ENCODE measurements around the gene TMEM132C. TPM values are rescaled to one million over a fixed set of nuclear protein-coding genes. Genes with fewer than 3 reads are reported as not detected.

The TMEM132C gene
- total and polyA plus RNA-seq, 2 donors (not counting 3 experiments of a cell fraction or from before 2014, with no cell fraction given), result not detected

DNA sequence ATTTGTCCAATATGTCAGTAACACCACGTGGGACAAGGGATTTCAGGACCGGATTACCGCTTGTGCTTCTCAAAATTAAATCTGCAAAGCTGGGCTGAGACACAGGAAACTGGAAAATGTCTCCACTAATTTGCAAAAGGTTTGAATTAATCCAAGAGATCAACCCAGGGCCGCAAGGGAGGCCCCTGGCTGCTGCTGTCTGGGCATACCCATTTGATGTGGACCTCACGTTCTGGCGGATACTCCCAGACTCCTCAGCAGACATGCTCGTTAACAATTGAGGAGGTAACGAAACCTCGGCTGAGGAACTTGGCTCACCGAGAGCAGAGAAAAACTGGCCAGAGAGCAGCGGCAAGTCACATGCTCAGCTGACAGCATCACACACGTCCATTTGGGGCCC, 376.2 kb downstream of the TMEM132C start:
- CTCF ChIA-PET, result no interaction called here
- no peaks in the 10 kb centered on the region for H3K4me1 ChIP-seq (ENCODE audit: control insufficient read depth, extremely low read depth, insufficient read depth, low read length)
- intact Hi-C loops (cut with micrococcal nuclease) (no loop called here), dilution Hi-C loops (cut with MboI; ENCODE audit: extremely low pct_ligation_motif_present, low sequenced_read_pairs) (no loop called here)
- H3K9me3 ChIP-seq (replicated peaks; ENCODE audit: control insufficient read depth, insufficient read depth, low read length), result no peaks in the 10 kb centered on the region
- H3K4me3 ChIP-seq (replicated peaks in 1 of 3; ENCODE audit: insufficient read depth in 1 of 3, low read depth in 1 of 3, low read length in 3 of 3), result no peak overlapping the region
- H3K9me1 ChIP-seq (replicated peaks; ENCODE audit: control insufficient read depth, extremely low read depth, insufficient read depth, low read length), result no peaks in the 10 kb centered on the region
- H3K36me3 ChIP-seq (ENCODE audit: control insufficient read depth in 2 of 2, extremely low read depth in 1 of 2, insufficient read depth in 2 of 2, low read length in 2 of 2), result no peaks in the 10 kb centered on the region
- H3K27me3 ChIP-seq (ENCODE audit: control insufficient read depth in 2 of 2, insufficient read depth in 2 of 2, low read length in 2 of 2), result no peaks in the 10 kb centered on the region
- no peaks in the 10 kb centered on the region for H3K79me2 ChIP-seq (ENCODE audit: control insufficient read depth, insufficient read depth, low read length)
- no peak for FAIRE-seq
- TF ChIP-seq MYC (IDR thresholded peaks at IDR 0.05; ENCODE audit: low read depth, low read length) (no peak), POLR2AphosphoS5 (IDR thresholded peaks at IDR 0.05; ENCODE audit: insufficient read depth, low read depth, low read length) (no peak), POLR2A (IDR thresholded peaks at IDR 0.05; ENCODE audit: low read depth, low read length) (no peak), EZH2 (IDR thresholded peaks at IDR 0.05; ENCODE audit: borderline replicate concordance, low read depth, low read length, severe bottlenecking) (no peak), MAX (IDR thresholded peaks at IDR 0.05; ENCODE audit: insufficient read depth, insufficient read length) (no peak), GATA2 (IDR thresholded peaks at IDR 0.05; ENCODE audit: insufficient read depth, insufficient read length, low read depth, low read length) (no peak), JUN (IDR thresholded peaks at IDR 0.05; ENCODE audit: borderline replicate concordance, insufficient read depth, insufficient read length, low read depth) (no peak), FOS (IDR thresholded peaks at IDR 0.05; ENCODE audit: borderline replicate concordance, insufficient read depth, low read length) (no peak)
- TF ChIP-seq, protein P1, sequence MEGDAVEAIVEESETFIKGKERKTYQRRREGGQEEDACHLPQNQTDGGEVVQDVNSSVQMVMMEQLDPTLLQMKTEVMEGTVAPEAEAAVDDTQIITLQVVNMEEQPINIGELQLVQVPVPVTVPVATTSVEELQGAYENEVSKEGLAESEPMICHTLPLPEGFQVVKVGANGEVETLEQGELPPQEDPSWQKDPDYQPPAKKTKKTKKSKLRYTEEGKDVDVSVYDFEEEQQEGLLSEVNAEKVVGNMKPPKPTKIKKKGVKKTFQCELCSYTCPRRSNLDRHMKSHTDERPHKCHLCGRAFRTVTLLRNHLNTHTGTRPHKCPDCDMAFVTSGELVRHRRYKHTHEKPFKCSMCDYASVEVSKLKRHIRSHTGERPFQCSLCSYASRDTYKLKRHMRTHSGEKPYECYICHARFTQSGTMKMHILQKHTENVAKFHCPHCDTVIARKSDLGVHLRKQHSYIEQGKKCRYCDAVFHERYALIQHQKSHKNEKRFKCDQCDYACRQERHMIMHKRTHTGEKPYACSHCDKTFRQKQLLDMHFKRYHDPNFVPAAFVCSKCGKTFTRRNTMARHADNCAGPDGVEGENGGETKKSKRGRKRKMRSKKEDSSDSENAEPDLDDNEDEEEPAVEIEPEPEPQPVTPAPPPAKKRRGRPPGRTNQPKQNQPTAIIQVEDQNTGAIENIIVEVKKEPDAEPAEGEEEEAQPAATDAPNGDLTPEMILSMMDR (IDR thresholded peaks at IDR 0.05; ENCODE audit: extremely low read depth in 1 of 2, insufficient read depth in 1 of 2, low read depth in 1 of 2, low read length in 2 of 2), result no peak
- no peak overlapping the region for H3K4me2 ChIP-seq (ENCODE audit: insufficient read depth, low read length)
- no peak for DNase-seq (ENCODE audit: low read depth, low spot score)
- H2AFZ ChIP-seq (ENCODE audit: low read depth, low read length), result no peak overlapping the region
- H3K9ac ChIP-seq (replicated peaks; ENCODE audit: extremely low read depth, insufficient read depth, low read length), result no peak overlapping the region
- no TSS peak for BruUV-seq (replicated peaks)
- POLR2A ChIA-PET, result no interaction called here
- no peaks in the 10 kb centered on the region for H4K20me1 ChIP-seq (replicated peaks; ENCODE audit: control insufficient read depth, extremely low read depth, insufficient read depth, low read length)
- H3K27ac ChIP-seq (ENCODE audit: insufficient read depth, low read depth, low read length), result no peak overlapping the region

Data from endothelial cell of umbilical vein (primary cell).